Erythroblast (primary cell): Measurements from ENCODE around the gene RCC2.
"Not testable (repeated sequence)": the region's sequence is repeated elsewhere in the genome, so short reads cannot be mapped to it uniquely, and the experiment has no call there.

Source experiments
- GATA1 ChIP-seq: IDR thresholded peaks from 2 replicates; pipeline ENCODE4 v1.6.1; 2011; ENCODE audit warnings: low read depth, mild to moderate bottlenecking, control low read depth, low read length, moderate library complexity
- POLR2A ChIP-seq: IDR thresholded peaks from 2 replicates; pipeline ENCODE4 v1.6.1; 2011; ENCODE audit warnings: mild to moderate bottlenecking, low read length

GRCh38 chr1:17452203-17452602, 12.7 kb upstream of the RCC2 start:
- TF ChIP-seq POLR2A, GATA1: not testable (repeated sequence)
